Muscle layer of colon (tissue), 2 donors: ENCODE data around the gene TPP1.

Experiments
- H3K27ac ChIP-seq: one replicate; pipeline ENCODE4 v1.7.0; 2013; ENCODE audit warnings: low read depth, mild to moderate bottlenecking, low read length, moderate library complexity
- H3K27me3 ChIP-seq, 2 donors: one replicate each; pipeline ENCODE4 v1.7.0; 2013; ENCODE audit warnings: low read length in 2 of 2, mild to moderate bottlenecking in 2 of 2; ENCODE audit not compliant: insufficient read depth in 2 of 2, control insufficient read depth in 1 of 2
- H3K36me3 ChIP-seq: one replicate; pipeline ENCODE4 v1.7.0; 2013; ENCODE audit warnings: mild to moderate bottlenecking, low read length; ENCODE audit not compliant: insufficient read depth
- H3K4me1 ChIP-seq: one replicate; pipeline ENCODE4 v1.7.0; 2013; ENCODE audit warnings: mild to moderate bottlenecking, low read length; ENCODE audit not compliant: insufficient read depth
- H3K4me3 ChIP-seq, 2 donors: one replicate each; pipeline ENCODE4 v1.7.0; 2013; ENCODE audit warnings: low read length in 2 of 2, low read depth in 1 of 2, mild to moderate bottlenecking in 1 of 2, moderate library complexity in 1 of 2
- H3K9ac ChIP-seq: one replicate; pipeline ENCODE4 v1.7.0; 2013; ENCODE audit warnings: low read length
- H3K9me3 ChIP-seq: one replicate; pipeline ENCODE4 v1.7.0; 2013; ENCODE audit warnings: mild to moderate bottlenecking, low read length
- donor health status: abdominal sarcoma.
- donor health status: Adenocarcinoma of cecum.

TPP1 gene

DNA sequence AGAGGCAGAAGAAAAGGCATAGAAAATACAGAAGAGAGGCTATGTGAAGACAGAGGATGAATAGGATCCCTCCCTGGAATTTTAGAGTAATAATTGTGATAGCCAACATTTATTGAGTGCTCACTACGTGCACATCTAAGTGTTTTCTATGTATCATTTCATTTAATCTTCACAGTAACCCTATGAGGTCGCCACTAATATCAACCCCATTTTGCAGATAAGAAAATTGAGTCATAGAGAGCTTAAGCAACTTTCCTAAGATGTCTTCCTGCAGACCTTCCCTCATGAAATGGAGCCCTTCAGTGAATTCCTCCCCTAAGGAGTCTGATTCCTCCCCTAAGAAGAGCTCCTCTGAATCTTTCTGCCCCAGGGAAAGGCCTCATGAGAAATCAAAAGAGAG lies 53.9 kb downstream of the TPP1 start:
- no peak overlapping the region for H3K4me3 ChIP-seq
- H3K9me3 ChIP-seq: no peaks in the 10 kb centered on the region
- no peak overlapping the region for H3K9ac ChIP-seq
- H3K36me3 ChIP-seq: no peaks in the 10 kb centered on the region
- no peak overlapping the region for H3K27ac ChIP-seq
- H3K27me3 ChIP-seq: no peaks in the 10 kb centered on the region
- H3K4me1 ChIP-seq: peaks cover 7% of the 10 kb centered on the region

DNA sequence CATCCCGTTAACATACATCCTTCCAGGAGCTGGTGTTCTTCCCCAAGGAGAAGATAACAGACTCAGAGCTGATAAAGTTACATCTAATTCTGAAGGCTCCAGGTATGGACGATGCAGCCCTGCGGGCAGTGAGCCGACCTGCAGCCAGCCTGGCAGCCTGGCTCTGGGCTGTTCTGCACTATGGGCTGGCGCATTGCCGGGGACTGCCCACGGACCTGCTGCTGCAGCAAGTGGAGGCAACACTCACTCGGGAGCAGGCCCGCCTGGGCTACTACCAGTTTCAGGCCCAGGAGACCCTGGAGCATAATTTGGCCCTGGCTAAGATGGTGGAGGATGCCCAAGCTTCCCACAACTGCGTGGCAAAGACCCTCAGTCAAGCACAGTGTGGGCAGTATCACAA lies 55.6 kb downstream of the TPP1 start:
- no peaks in the 10 kb centered on the region for H3K27me3 ChIP-seq
- no peaks in the 10 kb centered on the region for H3K9me3 ChIP-seq
- H3K4me3 ChIP-seq: no peak overlapping the region
- peaks cover 4% of the 10 kb centered on the region for H3K4me1 ChIP-seq
- H3K9ac ChIP-seq: no peak overlapping the region
- H3K27ac ChIP-seq: no peak overlapping the region
- no peaks in the 10 kb centered on the region for H3K36me3 ChIP-seq

DNA sequence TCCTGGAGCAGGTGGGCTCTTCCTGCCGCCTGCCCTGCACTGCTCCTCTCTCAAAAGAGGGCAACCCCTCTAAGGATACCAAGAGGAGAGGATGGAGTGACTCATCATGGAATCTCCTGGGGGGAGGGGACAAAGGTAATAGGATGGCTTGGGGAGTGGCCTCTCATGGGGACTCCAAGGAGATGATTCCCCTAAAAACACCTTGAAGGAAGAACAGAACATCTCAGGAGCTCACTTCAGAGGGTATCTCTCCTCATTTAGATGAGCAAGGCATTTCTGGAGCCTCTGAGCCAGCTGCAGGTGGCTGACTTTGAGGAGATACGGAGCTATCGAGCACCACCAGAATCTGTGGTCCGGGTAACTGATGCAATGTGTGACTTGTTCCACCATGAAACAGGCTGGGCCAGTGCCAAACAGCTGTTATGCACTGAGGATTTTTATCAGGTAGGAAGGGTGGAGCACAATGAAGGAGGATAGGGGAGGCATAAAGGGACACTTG lies 56.1 kb downstream of the TPP1 start:
- Histone ChIP-seq H3K27ac (no peak overlapping the region), H3K36me3 (no peaks in the 10 kb centered on the region), H3K9ac (no peak overlapping the region), H3K27me3 (no peaks in the 10 kb centered on the region), H3K4me3 (no peak overlapping the region), H3K9me3 (no peaks in the 10 kb centered on the region), H3K4me1 (no peaks in the 10 kb centered on the region)
